ENCODE results near the gene SETD1A. TPM values are rescaled to one million over a fixed set of nuclear protein-coding genes. Genes with fewer than 3 reads are reported as not detected.

The SETD1A gene
- total and polyA plus RNA-seq, 9 of the 15 experiments (the other 6 are each of a cell fraction or from before 2014, with no cell fraction given) = 0.08 to 36.0 (median 4.2) TPM

- TF ChIP-seq E2F8 (IDR thresholded peaks at IDR 0.05; ENCODE audit: low read depth, partially characterized antibody) (peak; percentile 89), FOXM1 (IDR thresholded peaks at IDR 0.05; ENCODE audit: low read depth) (no peak), FOXM1 (CRISPR knock-in tag; IDR thresholded peaks at IDR 0.05; ENCODE audit: low read depth) (no peak), CHD2 (IDR thresholded peaks at IDR 0.05; ENCODE audit: low read depth, low read length) (peak; percentile 89), ATF4 (CRISPR knock-in tag; IDR thresholded peaks at IDR 0.05) (peak; percentile 81), CXXC5 (CRISPR knock-in tag; IDR thresholded peaks at IDR 0.05) (peak; percentile 91), HINFP (tag; conservative IDR thresholded peaks at IDR 0.05; ENCODE audit: low read depth) (peak; percentile 51; the same call in 1 of the 2 replicates), CGGBP1 (CRISPR knock-in tag; IDR thresholded peaks at IDR 0.05) (no peak), MAFF (IDR thresholded peaks at IDR 0.05; ENCODE audit: low read length) (no peak), ZNF175 (CRISPR knock-in tag; IDR thresholded peaks at IDR 0.05; ENCODE audit: low read depth) (peak; percentile 84; the same call in 1 of the 2 replicates), HDAC2 (IDR thresholded peaks at IDR 0.05) (no peak), REST (IDR thresholded peaks at IDR 0.05; ENCODE audit: borderline replicate concordance) (no peak), REST (CRISPR knock-in tag; IDR thresholded peaks at IDR 0.05; ENCODE audit: low read depth) (no peak), HMBOX1 (IDR thresholded peaks at IDR 0.05) (no peak)
Measured at GRCh38 chr16:30922420-30922959, 35.1 kb upstream of the SETD1A start (continued).
